ENCODE data around the gene SPATC1L. TPM values are rescaled to one million over a fixed set of nuclear protein-coding genes. Genes with fewer than 3 reads are reported as not detected.

SPATC1L gene
- total and polyA plus RNA-seq, 2 donors (not counting 1 experiment from before 2014, with no cell fraction given) = 11.4 to 15.4 TPM

- CTCF ChIA-PET = interaction anchor here (2.9 kb wide), 1 partner anchor 12 kb away, joined by 12 read pairs; no protein-coding TSS in a partner anchor
- Histone ChIP-seq H3K27ac (ENCODE audit: low read length in 2 of 2) (no peak overlapping the region), H3K36me3 (replicated peaks in 1 of 2; ENCODE audit: control extremely low read depth in 1 of 2, control insufficient read depth in 1 of 2, extremely low read depth in 1 of 2, insufficient read depth in 2 of 2, low read length in 1 of 2) (no peaks in the 10 kb centered on the region), H3K4me3 (ENCODE audit: control extremely low read depth in 1 of 5, extremely low read depth in 1 of 5, insufficient read depth in 1 of 5, low read depth in 2 of 5, low read length in 4 of 5) (no peak overlapping the region), H3K4me1 (ENCODE audit: control insufficient read depth in 2 of 2, insufficient read depth in 2 of 2, low read length in 2 of 2) (peaks cover 0 to 5% of the 10 kb centered on the region in 2 donors), H2AFZ (ENCODE audit: insufficient read depth, low read depth, low read length, poor library complexity, severe bottlenecking) (no peak overlapping the region), H4K20me1 (ENCODE audit: control insufficient read depth, insufficient read depth, low read length, poor library complexity, severe bottlenecking) (no peaks in the 10 kb centered on the region), H3K4me2 (replicated peaks; ENCODE audit: low read depth, low read length, poor library complexity, severe bottlenecking) (no peak overlapping the region), H3K9ac (ENCODE audit: low read length) (no peak overlapping the region), H3K79me2 (ENCODE audit: control insufficient read depth, insufficient read depth, low read length) (no peaks in the 10 kb centered on the region), H3K9me3 (ENCODE audit: control extremely low read depth in 1 of 3, control insufficient read depth in 2 of 3, insufficient read depth in 1 of 3, low read length in 2 of 3) (no peaks in the 10 kb centered on the region), H3K27me3 (replicated peaks in 1 of 4; ENCODE audit: control extremely low read depth in 1 of 4, control insufficient read depth in 3 of 4, insufficient read depth in 4 of 4, low read length in 3 of 4) (no peaks in the 10 kb centered on the region)
- Mint-ChIP-seq H3K27me3 (no peaks in the 10 kb centered on the region), H3K9me3 (ENCODE audit: insufficient read depth) (no peaks in the 10 kb centered on the region), H3K4me3 (no peak overlapping the region), H3K27ac (no peak overlapping the region), H3K4me1 (no peaks in the 10 kb centered on the region)
- no peak for ATAC-seq (ENCODE audit: low read depth)
- 93% methylated on average over 16 of the region's 16 CpGs for WGBS (ENCODE audit: insufficient coverage)
- intact Hi-C loops (cut with micrococcal nuclease) = no loop called here
- no peak for DNase-seq
- POLR2A ChIA-PET = interaction anchor here (0.5 kb wide), 1 partner anchor 1224 kb away, joined by 4 read pairs; no protein-coding TSS in a partner anchor
- TF ChIP-seq, protein P1, sequence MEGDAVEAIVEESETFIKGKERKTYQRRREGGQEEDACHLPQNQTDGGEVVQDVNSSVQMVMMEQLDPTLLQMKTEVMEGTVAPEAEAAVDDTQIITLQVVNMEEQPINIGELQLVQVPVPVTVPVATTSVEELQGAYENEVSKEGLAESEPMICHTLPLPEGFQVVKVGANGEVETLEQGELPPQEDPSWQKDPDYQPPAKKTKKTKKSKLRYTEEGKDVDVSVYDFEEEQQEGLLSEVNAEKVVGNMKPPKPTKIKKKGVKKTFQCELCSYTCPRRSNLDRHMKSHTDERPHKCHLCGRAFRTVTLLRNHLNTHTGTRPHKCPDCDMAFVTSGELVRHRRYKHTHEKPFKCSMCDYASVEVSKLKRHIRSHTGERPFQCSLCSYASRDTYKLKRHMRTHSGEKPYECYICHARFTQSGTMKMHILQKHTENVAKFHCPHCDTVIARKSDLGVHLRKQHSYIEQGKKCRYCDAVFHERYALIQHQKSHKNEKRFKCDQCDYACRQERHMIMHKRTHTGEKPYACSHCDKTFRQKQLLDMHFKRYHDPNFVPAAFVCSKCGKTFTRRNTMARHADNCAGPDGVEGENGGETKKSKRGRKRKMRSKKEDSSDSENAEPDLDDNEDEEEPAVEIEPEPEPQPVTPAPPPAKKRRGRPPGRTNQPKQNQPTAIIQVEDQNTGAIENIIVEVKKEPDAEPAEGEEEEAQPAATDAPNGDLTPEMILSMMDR (IDR thresholded peaks at IDR 0.05) = no peak
- TF ChIP-seq EZH2 (IDR thresholded peaks at IDR 0.05; ENCODE audit: borderline replicate concordance, insufficient read depth, low read depth, low read length, poor library complexity, severe bottlenecking) = no peak
Measured at GRCh38 chr21:46154955-46155513, 29.2 kb downstream of the SPATC1L start.

DNA sequence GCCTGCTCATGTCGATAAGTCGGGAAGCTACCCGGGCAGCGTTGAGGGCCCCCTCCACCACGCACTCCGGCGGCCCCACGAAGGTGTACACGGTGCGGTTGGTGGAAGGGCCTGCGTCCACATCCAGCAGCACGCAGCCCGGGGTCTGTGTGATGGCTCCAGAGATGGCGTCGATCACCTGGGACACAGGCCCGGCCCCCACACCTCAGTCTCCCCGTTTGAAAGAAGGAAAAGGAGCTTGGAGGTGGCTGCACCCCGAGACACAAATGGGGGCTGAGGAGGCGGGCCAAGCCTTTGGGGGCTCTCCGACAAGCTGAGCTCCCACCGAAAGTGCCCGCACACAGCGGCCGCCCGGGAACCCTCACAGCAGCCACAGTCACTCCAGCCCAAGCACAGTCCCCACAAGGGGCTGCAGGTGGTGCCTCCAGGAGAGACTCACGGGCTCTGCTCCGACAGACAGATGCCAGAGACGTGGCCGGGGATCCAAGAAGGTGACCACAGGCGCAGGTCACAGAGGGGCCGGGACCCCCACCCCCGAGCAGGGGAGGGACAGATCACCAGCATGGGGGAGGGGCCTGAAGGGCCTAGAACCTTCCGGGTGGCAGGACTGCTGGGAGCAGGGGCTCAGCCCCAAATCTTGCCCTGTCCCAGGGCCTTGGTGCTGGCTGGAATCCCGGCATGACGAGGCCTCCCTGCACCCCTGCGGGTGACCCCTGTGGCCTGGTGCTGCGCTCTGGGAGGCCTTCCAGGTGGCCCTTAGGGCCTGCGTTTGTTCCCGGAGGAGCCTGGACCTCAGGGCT, 29.9 kb downstream of the SPATC1L start:
- H3K27ac Mint-ChIP-seq = no peak overlapping the region
- H3K4me1 ChIP-seq (ENCODE audit: control insufficient read depth in 2 of 2, insufficient read depth in 2 of 2, low read length in 2 of 2) = peaks cover 0 to 5% of the 10 kb centered on the region in 2 donors
- TF ChIP-seq, protein P1 (IDR thresholded peaks at IDR 0.05) = no peak
- no peak for TF ChIP-seq EZH2 (IDR thresholded peaks at IDR 0.05; ENCODE audit: borderline replicate concordance, insufficient read depth, low read depth, low read length, poor library complexity, severe bottlenecking)
- no peaks in the 10 kb centered on the region for H3K27me3 Mint-ChIP-seq
- H3K4me3 Mint-ChIP-seq = no peak overlapping the region
- H3K79me2 ChIP-seq (ENCODE audit: control insufficient read depth, insufficient read depth, low read length) = no peaks in the 10 kb centered on the region
- no peaks in the 10 kb centered on the region for H3K36me3 ChIP-seq (replicated peaks in 1 of 2; ENCODE audit: control extremely low read depth in 1 of 2, control insufficient read depth in 1 of 2, extremely low read depth in 1 of 2, insufficient read depth in 2 of 2, low read length in 1 of 2)
- no peak overlapping the region for H2AFZ ChIP-seq (ENCODE audit: insufficient read depth, low read depth, low read length, poor library complexity, severe bottlenecking)
- DNase-seq (no peak), ATAC-seq (ENCODE audit: low read depth) (no peak)
- H3K4me3 ChIP-seq (ENCODE audit: control extremely low read depth in 1 of 5, extremely low read depth in 1 of 5, insufficient read depth in 1 of 5, low read depth in 2 of 5, low read length in 4 of 5) = no peak overlapping the region
- POLR2A ChIA-PET = interaction anchor here (0.5 kb wide), 1 partner anchor 1223 kb away, joined by 4 read pairs; no protein-coding TSS in a partner anchor
- no peaks in the 10 kb centered on the region for H3K9me3 ChIP-seq (ENCODE audit: control extremely low read depth in 1 of 3, control insufficient read depth in 2 of 3, insufficient read depth in 1 of 3, low read length in 2 of 3)
- H3K4me2 ChIP-seq (replicated peaks; ENCODE audit: low read depth, low read length, poor library complexity, severe bottlenecking) = no peak overlapping the region
- H4K20me1 ChIP-seq (ENCODE audit: control insufficient read depth, insufficient read depth, low read length, poor library complexity, severe bottlenecking) = no peaks in the 10 kb centered on the region
- intact Hi-C loops (cut with micrococcal nuclease) = no loop called here
- 93% methylated on average over 39 of the region's 39 CpGs for WGBS (ENCODE audit: insufficient coverage)
- no peak overlapping the region for H3K27ac ChIP-seq (ENCODE audit: low read length in 2 of 2)
- H3K4me1 Mint-ChIP-seq = no peaks in the 10 kb centered on the region
- H3K9ac ChIP-seq (ENCODE audit: low read length) = no peak overlapping the region
- no peaks in the 10 kb centered on the region for H3K9me3 Mint-ChIP-seq (ENCODE audit: insufficient read depth)
- no peaks in the 10 kb centered on the region for H3K27me3 ChIP-seq (replicated peaks in 1 of 4; ENCODE audit: control extremely low read depth in 1 of 4, control insufficient read depth in 3 of 4, insufficient read depth in 4 of 4, low read length in 3 of 4)
- CTCF ChIA-PET = interaction anchor here (2.9 kb wide), 1 partner anchor 11 kb away, joined by 12 read pairs; no protein-coding TSS in a partner anchor

Measured in B cell (primary cell).